GM21576 (cell line): ENCODE results near the gene PARD3B.

Experiments used
- ATAC-seq: cut with Tn5 transposase; IDR thresholded peaks from one replicate; pipeline ENCODE4 v1.9.1; 2021; ENCODE audit warnings: mild to moderate bottlenecking, moderate library complexity; ENCODE audit not compliant: unreplicated experiment

PARD3B gene

GRCh38 chr2:204647626-204648025, 102.4 kb downstream of the PARD3B start:
- ATAC-seq = no peak

- ATAC-seq = no peak
Measured at GRCh38 chr2:204650611-204651010, 105.3 kb downstream of the PARD3B start.

DNA sequence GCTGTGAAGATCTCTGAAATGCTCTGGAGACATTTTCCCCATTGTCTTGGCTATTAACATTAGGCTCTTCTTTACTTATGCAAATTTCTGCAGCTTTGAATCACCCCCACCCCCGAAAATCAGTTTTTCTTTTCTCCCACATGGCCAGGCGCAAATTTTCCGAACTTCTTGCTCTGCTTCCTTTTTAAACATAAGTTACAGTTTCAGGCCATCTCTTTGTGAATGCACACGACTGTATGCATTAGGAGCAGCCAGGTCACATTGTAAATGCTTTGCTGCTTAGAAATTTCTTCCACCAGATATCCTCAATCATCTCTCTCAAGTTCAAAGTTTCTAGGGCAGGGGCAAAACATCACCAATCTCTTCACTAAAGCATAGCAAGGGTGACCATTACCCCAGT, 106.8 kb downstream of the PARD3B start:
- ATAC-seq = no peak

DNA sequence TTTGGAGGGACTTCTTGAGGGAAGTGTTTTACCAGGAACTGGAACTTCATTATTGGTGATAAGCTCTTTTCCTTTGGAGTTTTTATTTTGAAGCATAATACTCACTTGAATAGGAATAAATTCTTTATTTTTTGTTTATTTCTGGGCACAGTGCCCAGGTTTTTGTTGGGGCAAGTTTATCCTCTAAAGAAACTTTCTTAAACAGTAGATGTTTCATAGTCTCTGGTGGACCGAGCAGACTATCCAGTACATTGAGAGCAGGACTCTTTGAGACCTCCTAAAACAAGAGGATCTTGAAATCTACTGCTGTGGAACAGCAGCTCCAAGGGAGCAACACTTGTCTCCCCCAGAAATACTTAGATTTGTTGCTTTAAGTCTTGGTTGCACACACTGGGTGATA, 109.4 kb downstream of the PARD3B start:
- ATAC-seq = no peak

DNA sequence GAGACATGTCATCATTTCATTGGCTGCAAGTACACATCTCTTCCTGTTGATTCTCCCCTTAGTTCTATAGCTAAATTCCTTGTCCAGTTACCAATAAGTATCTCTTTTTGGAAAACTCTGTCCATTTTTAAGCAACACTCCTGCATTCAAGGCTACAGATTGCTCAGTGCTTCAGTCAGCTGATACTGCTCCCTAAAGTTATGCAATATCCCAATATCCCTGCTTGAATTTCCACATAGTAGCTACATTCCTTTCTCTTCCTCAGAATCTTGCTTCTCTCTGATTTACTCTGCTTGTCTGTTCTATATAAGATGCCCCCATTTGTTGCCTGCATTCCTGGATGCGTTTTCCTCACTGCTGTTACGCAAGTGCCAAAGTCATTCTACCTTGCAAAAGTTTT, 109.8 kb downstream of the PARD3B start:
- ATAC-seq = no peak

DNA sequence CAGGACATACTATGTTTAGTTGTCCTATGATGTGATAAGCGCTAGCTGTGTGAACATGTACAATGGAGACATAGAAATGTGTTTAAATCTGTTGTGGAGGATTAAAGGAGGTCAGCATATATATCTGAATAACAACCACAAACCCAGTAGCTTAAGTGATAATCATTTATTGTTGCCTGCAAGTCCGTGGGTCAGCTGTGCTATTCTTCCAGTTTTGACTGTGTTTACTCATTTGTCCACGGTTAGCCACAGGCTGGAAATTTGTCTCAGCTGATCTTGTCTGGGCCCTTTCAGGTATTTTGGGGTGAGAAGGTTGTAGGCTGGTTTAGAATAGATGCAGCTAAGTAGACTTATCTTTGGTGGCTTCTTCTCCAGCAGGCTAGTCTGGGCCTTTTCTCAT, 110.4 kb downstream of the PARD3B start:
- ATAC-seq = no peak

GRCh38 chr2:204657024-204657423, 111.7 kb downstream of the PARD3B start:
- no peak for ATAC-seq

DNA sequence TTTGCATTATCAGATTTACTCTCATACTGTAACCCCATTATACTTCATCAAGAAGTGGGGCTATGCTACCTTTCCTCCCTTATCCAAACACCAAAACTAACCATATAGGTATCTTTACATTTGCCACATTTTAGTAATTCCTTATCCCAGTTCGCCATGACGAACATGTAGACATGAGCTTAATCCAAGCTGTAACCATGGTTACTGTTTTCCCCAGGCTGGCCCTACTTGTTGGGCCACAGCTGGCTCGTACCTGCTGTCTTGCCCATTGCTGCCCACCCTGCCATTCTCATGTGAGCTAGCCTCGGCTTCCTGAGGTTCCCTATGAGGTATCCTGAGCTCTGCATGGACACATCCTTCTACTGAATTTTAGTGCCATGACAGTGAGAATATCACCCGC, 117.7 kb downstream of the PARD3B start:
- no peak for ATAC-seq

DNA sequence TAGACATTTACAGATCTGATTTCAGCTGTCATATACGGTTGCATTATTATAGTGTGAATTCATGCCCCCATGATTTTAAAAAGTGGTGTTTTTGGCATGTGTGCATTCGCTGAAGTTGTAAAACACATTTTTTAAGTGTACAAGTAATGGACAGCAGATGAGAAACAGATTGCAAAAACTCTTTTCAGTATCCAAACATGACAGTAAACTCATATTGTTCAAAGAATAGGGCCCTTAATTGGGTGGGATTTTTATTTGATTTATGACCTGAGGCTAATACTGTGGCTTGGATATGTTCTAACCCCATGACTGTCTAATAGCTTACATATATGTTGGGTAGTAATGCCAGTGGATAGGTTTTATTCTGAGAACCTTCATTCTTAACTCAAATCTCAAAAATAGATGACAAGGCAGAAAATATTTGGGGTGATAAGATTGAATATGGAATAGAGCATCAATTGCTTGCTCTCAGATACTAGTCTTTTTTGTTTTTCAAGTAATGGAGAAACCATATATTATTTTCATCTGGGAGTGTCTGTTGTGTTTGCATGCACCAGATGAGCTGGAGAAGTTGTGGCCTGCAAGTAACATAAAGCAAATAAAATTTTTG, 118.6 kb downstream of the PARD3B start:
- no peak for ATAC-seq

- ATAC-seq = no peak
Measured at GRCh38 chr2:204664708-204665121, 119.4 kb downstream of the PARD3B start.

DNA sequence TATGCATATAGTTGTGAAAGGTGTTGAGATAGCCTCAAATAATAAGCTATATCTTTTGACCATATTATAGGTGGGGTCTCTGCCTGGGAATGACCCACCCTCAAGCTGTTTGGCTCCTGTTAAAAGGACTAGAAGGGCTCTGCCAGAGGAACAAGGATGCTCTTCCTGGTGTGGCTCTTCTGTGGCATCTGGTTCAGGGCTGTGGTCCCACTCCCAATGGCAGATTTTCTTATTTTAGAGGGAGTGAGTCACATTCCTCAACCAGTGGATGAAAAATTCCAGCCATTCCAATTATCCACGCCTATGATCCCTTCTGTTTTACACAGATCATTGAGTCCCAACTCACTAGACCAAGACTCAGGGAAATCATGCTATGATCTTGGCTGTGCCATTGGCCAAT, 119.9 kb downstream of the PARD3B start:
- no peak for ATAC-seq

DNA sequence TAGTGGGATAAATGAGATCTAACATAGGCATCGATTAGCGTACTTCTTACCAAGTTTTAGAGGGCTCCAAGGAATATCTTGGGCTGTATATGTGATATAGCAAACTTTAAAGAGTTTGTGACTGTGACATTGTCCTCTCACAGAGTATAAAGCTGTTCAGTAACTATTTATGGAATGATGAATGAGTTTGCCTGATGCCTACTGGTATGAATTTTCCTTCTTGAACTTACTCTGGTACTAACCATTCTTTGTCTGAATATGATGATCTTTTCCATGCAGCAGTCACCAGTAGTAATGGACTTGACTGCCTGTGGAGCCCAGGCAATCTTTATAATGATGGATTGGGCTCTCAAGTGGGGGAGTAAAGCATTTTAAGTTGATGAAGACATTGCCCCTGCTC, 120.5 kb downstream of the PARD3B start:
- no peak for ATAC-seq

DNA sequence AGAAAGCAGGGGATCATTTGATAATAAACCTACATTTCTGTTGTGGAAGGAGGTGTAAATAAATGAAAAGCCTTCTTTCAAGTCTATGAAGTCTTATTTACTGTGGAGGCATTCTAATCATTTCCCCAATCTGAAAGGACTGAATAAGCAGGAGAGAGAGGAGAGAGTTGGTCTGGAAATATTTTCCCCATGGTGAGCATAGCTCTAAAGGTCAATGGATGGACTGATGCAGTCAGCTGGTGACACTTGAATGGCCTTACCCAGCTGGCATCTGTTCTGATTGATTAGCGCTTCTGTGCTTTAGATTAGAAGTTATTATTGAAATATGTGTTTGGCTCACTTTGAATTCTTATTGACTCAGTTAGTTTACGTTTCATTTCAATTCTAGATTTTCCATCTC, 122.7 kb downstream of the PARD3B start:
- no peak for ATAC-seq

GRCh38 chr2:204669382-204669781, 124.1 kb downstream of the PARD3B start:
- no peak for ATAC-seq

GRCh38 chr2:204670124-204670523, 124.8 kb downstream of the PARD3B start:
- no peak for ATAC-seq

- no peak for ATAC-seq
Measured at GRCh38 chr2:204670756-204671155, 125.5 kb downstream of the PARD3B start.

GRCh38 chr2:204672772-204673171, 127.5 kb downstream of the PARD3B start:
- ATAC-seq = no peak

DNA sequence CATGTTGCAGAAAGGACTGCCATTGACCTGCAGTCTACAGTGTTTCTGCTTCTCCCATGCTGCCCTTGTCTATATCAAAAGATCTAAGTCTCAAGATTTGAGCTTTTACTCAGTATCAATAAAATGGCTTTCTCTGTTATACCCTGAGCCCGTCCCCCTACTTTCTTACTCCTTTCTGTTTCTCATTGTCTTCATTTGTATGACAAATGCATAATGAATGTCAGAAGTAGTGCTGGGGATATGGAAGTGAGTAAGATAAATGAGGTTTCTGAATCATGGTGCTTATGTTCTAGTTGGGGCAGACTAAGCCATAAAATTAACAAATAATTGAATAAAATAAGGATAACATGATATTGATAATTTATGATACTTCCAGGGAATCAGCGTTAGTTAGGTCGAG, 128.6 kb downstream of the PARD3B start:
- no peak for ATAC-seq

DNA sequence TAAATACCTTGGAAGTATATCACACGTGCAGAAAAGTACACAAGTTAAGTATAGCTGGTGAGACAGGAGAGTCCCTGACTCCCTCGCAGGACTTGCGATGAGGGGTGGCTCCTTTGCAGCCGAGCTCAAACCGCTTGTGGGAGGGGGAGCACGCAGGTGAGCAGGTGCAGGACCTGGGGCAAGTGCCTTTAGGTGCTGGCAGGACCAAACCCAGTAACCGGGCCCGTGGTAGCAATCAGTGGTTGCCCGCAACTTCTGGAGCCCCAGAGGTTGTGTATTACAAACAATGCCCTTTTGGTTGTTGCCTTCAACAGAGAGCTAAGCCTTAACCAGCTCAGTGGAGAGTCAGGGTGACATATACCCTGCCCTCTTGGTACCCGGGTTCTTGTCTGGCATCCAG, 132.8 kb downstream of the PARD3B start:
- no peak for ATAC-seq

GRCh38 chr2:204680576-204680975, 135.3 kb downstream of the PARD3B start:
- ATAC-seq = no peak

DNA sequence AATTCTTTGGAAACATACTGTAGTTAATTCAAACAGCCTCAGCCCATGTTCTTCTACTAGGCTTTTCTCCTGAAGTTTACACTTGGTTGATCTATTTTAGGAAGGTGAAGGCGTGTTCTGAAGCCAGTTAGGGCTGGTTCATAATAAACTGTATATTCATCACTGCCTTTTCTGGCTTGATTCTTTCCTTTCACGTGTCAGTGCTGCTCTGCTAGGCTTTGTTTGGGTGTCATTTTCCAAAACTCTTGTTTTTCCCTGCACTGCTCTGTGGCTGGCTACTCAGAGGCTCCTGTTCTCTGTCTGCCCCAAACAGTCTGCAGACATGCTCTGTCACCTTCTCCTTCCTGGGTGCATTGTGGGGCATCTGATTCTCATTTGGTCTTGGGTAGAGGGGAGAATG, 136.1 kb downstream of the PARD3B start:
- no peak for ATAC-seq

DNA sequence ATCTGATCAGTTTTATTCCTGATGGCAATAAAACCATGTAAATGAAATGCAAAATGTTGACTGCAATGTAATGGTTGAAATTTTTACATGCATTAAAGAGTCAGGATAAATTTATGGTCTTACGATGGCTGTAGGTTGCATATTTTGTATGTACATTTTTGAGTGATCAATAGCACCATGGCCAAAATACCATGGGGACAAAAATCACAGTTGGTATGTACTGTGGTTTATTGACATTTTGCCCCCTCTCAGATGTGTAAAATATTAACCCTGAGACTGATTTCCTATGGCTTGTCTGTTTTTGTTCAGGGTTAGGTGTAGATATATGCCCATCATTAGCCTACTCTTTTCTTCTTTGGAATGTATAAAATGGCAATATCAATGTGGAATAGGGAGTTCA, 138.1 kb downstream of the PARD3B start:
- no peak for ATAC-seq

DNA sequence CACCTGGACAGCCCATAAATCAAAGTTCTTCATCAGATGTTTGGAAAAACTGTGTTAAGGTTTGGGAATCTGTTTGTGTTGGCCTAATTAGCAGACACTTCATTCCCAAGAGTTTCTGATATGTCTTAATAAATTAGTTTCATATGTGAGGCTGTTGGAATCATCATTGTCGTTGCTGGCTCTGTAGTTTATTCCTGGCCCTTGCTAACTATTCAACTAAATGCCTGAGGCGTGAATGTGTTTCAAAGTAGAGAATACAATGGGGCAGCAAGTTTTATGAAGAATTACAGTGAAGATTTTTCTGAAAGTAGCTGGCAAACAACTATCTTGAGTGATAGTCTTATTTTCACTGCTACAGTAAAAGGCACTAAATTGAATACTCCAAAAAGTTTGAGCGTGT, 141.1 kb downstream of the PARD3B start:
- ATAC-seq = no peak

- no peak for ATAC-seq
Measured at GRCh38 chr2:204687776-204688175, 142.5 kb downstream of the PARD3B start.
